HG03378 (cell line): ENCODE data around the gene FOXG1.

ENCODE experiments used
- ATAC-seq: cut with Tn5 transposase; IDR thresholded peaks from one replicate; pipeline ENCODE4 v1.9.1; 2021; ENCODE audit warnings: mild to moderate bottlenecking, moderate library complexity; ENCODE audit not compliant: unreplicated experiment

FOXG1 gene

DNA sequence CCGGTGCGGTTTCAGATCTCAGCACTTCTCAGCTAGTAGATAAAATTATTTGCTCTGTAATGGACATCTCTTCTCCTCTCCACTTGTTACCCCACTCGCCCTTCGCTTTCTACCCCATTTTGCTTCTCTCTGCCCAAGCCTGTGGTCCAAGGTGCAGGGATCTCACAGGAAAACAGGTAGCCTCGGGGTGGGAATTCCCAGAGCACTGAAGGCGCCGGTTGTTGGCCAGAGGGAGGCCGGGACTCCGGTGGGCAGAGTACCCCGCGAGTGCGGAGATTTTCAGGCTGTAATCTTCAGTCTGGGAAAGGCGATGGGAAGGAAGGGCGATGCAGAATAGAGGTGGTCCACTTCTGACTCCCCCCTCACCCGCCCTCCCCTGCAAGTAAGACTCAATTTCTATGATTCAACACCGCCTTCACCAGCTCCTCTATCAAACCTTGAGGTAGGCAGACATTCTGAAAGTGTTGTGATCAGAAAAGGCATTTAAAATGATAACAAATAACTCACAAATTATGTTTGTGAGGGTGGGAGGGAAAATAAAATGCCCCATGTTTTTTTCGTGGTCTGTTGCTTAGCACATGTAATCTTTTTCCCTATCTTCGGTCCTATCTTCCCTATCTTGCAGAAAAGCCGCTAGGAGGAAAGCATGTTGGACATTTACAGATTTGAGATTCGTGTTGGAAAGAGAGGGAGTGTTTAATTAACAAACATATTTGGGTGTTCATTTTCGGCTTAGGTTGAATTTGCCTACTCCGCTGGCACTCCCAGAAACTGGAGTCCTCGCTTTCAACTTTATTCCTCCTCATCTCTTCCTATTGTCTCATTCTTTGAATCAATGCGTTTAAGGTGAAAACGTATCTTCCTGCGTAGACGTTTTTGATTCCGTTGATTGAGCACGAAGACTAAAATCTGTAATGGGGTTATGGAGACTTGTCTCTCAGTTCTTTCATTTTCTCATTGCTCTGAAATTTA lies 8.5 kb downstream of the FOXG1 start:
- ATAC-seq: no peak

DNA sequence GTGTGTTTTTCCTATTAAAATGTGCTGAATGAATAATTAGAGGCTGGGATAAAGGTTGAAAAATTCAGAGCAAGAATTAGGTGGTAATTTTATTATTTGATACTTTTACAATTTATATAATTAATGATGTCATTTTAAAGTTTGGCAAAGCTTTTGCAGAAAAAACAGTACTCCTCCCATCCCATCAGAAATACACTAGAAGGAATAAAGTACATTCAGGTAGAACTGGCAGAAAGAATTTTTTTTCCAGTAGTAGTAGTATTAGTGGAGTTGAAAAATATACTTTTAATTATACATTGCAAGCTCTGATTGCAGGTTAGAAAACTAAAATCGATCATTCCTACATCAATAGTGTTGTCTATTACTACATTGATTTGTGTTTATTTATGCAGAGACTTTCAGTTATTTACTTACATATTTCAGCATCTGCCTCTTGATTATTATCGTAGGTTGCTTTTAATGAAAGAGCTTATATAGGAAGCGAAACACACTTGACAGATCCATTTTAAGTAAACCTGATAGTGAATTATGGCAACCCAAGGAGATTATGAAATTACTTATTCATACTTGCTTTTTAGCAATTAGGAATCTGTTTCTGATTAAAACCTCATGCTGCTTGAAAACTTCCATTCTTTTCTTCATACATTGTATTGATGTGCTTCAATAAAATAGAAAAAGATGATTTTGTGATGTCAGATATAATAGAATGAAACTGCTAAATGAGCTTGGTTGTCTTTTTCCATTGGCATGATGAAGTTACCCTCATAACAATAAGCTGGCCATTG lies 10.1 kb downstream of the FOXG1 start:
- no peak for ATAC-seq

DNA sequence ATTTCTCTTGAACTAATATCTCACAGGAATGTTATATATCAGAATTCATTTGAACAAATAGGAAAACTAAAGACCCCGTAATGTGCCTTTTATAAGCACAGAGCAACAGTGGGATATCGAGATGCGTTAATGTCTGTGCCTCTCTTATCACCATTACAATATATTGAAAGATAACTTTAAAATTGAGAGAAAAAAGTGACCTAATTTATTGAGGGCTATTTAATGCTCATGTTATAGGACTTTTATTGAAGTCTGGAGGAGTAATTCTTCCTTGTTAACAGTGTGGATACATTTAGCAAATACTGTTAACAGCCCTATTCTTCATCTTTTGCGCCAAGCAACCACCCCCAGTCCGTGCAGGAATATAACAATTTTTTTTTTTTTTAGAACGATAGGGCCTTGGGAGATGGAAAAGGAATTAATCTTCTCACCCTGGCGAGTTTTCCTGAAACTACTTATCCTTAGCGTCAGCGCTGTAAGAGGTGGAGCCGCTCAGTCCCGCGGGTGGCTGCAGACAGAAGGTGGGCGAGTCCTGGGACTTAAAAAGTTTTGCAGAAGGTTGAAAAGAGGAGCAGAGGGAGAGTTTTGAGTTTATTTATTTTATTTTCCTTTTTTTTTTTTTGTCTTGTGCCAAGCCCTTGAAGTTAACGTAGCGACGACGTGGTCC lies 11.0 kb downstream of the FOXG1 start:
- ATAC-seq: no peak

DNA sequence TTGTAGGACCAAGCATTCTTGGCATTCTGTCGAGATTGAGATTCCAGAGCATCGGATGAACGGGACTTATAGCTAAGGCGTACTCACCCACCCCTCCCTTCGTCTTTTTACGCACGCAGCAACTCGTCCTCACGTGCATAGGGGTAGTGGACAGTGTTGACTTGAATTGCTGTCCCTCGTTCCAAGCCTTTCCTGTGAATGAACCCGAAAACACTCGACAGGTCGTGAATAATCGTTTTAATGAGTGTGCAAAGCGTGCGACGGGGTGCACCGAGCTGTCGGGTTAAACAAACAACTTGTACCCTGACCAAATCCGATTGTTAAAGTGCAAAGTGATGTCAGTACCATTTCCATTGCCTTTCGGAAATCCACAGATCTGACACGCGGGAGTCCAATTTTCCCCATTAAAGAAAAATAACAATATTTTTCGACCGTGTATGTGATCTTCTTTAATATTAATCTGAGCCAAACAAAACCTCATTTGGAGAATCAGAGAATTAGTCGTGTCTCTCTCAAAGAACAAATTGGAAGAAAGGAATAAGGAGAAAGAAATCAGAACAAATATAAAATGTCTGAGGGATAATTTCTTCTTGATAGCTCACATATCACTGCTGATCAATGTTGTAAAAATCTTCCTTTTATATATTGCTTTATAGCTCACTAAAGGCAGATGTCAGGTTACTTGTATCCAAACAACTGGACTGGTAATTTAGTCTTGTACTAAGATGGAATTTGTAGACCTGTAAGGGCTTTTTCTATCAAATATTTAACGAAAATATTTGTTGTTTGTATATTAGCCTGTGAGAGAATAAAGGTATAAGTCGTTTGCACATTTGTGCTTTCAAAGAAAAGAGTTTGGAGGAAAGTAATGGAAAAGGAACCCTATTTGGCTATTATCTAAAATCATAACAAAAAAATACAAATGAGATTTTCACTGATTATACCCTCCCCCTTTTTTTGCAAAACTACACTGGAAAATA lies 11.8 kb downstream of the FOXG1 start:
- ATAC-seq: no peak

DNA sequence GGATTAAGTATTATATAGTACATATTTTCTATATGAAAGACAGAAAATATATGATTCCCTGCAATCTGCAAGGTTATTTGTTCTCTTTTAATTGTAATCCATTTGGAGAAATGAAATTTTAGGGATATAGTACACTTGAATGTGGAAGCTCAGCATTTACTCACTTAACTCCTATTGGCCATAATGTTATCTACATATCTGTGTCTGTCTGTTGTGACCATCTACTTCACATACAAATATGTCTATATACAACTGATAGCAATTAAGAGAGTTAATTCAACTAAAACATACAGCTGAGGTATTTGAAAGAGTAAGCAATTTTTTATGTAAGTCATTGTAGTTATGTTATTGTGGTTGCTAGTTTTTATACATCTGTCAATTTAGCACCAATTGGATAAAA lies 12.9 kb downstream of the FOXG1 start:
- ATAC-seq: no peak

DNA sequence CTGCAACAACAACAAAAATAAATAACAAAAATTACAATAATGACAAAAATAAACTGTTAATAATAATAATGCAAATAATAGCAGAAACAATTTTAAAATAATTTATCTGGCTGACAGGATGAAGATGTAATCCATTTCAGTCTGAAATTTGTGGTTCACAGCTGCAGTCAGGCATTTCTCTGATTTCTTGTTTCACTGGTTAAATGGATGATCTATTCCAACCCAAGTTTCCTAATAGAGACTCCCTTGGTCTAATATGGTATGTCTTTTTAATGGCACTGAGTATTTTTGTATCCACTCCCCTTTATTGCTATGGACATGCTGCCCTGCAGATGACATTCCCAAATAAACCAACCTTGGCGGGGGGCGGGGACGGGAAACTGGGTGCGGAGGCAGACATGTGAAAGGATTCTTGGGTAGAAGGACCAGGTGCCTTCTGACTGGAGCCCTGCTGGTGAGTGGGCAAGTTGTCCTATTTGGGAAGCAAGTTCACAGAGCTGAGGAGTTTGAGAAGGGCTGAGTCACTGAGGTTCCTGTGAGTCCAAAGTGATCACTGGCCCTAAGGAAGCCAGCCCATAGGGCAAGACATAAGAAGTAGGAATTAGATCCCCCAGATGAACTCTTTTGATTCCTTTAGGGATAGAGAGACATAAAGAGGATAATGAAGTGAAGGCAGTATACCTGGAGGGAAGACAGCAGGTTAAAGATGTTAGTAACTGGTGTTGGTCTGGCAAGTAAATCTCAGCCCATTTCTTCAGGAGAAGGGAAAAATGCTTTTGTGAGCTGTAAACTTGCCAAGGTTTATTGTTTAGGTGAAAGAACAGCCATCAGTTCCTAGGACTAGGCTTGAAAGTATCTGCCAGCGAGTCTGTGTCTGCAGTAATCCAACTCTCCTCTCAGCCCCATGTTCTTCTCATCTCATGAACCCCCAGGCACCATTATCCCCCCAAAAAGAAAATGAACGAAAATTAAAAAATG lies 14.5 kb downstream of the FOXG1 start:
- ATAC-seq: peak; percentile 52

DNA sequence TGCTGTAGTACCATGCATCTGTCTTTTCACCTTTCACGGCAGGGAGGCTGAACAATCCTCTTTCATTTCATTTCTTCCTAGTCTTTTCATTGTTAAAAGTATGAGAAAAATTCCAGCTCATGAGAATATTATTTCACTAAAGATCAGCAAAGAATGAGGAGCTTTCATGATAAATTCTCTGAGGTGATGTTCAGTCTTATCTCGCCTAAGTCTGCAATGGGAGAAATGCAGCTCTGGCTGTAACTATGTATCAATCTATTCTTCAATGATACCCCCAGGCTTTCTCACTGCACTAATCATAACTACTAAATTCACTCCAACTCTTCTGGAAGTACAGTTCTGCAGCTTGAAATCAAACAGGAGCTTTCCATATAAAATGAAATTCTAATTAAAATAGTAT lies 15.7 kb downstream of the FOXG1 start:
- no peak for ATAC-seq

DNA sequence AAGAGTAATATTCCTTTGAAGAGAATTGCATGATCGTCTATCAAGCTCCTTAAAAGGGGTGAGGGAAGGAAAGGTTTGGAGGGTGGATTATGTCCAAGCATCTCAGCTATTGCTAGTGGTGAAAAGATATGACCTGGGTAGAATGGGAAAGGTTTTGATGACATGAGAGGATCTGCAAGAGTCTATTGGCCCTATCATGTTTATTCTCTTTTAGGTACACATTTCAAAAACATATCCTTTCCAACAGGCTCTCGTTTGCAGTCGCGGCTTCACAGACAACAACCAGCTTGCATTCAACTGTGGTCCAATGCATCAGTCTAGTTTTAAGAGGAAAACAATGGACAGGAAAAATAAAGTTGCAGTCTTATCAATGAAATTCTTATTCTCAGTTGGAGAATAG lies 17.1 kb downstream of the FOXG1 start:
- ATAC-seq: no peak

DNA sequence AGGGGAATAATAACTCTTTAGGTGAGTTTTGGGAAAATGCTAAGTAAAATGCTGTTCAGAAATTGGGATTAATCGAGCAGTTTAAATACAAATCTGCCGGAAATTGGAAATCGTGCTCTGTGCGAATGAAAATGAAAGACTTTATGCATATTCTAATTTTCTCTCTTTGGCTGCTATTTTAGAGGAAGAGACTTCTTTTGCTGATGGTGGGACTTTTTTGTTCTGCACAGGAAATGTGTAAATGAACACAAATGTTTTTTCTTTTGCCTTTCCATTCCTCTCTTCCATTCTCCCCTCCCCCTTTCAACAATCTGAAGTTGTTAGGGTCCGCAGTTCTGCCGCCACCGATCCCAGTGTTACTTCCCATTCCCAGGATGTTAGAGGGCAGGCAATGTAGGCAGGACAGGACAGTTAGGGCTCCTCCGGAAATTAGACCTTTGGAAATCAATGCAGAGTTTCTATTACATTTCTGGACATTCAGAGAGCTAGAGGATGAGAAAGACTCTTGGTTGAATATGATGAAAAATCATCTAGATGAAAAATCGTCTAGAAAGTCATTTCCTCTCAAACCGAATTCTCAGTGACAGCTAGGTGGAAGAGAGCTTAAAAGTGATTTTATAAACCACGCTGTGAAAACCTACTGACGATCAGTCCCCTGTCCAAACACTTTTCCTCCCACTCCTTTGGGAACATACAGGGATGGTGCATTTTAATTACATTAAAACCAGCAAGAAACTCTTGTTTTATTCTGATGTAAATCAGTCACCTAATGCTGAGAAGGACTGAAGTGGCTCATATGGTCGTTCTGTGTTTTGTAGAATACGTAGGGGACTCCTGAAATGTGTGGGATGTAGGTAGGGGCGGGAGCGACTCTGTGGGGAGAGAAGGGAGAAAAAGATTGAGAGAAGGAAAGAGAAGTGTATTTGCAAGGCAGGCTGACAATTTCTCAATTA lies 17.8 kb downstream of the FOXG1 start:
- ATAC-seq: no peak

DNA sequence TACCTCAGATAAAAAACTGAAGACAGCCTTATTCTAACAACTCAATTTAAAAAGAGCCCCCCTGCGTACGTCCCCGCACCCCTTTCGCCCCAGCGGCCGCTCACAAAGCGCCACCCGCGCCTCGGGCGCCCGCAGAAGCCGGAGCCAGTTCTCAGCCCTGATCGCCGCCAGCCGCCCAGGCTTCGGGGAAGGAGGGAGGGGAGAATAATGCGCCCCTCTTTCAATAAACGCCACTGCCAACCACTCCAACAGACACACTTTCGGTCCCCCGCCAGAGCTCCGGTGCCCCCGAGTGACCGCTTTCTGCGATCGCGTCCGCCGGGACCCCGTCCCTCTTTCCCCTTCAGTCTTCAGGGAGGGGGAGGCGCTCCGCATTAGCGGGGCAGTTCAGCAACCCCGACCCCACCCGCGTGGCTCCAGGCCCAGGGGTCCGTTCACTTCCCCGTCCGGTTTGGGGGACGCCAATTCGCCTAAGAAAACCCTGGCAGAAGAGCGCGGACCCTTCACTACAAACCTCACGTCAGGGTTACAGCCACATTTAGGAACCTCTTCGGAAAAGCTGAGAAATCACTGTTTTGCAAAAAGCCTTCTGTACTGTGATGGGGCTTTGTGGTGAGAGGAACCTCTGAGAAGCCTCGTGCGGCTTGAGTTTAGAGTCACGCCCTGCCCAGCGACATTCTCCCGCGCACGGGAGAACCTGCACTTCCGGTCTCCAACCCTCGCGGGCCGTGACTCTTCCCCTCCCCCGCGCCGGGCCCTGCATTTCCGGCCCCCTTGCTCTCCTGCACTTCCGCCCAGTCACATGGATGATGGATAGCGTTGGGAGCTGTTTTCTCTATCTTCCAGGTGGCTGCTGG lies 18.7 kb downstream of the FOXG1 start:
- no peak for ATAC-seq

DNA sequence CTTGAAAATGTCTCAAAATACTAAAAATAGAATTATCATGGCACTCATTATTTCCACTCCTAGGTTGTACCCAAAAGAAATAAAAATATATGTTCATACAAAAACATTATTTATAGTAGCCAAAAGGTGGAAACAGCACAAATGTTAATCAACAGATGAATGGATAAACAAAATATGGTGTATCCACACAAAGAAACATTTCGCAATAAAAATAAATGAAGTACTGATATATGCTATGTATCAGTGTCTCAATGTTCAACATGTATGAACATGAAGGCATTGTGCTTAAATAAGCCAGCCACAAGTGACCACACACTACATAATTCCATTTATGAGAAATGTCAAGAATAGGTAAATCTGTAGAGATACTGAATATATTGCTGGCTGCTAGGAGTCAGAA lies 40.9 kb downstream of the FOXG1 start:
- ATAC-seq: no peak

DNA sequence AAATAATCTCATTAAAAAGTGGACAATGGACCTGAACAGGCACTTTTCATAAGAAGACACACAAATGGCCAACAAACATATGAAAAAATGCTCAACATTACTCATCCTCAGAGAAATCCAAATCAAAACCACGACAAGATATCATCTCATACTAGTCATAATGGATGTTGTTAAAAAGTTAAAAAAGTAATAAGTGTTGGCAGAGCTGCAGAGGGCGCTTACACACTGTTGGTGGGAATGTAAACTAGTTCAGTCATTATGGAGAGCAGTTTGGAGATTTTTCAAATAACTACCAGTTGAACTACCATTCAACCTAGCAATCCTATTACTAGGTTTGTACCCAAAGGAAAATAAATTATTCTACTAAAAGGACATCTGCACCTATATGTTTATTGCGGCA lies 47.2 kb downstream of the FOXG1 start:
- ATAC-seq: no peak
